Thymus (tissue), 11 donors: ENCODE measurements around the gene CXXC5. TPM values are rescaled to one million over a fixed set of nuclear protein-coding genes. Genes with fewer than 3 reads are reported as not detected.

Experiments used
- DNase-seq, 9 donors: peaks; one replicate each; pipeline ENCODE4 v3.0.0-alpha.2; 2013; ENCODE audit warnings: low spot score in 9 of 9, low read depth in 6 of 9, missing footprints in 1 of 9
- H3K27ac ChIP-seq, 2 donors: one replicate each; pipeline ENCODE4 v1.5.1; 2013; ENCODE audit warnings: control low read depth in 1 of 2, low read depth in 1 of 2, low read length in 1 of 2, mild to moderate bottlenecking in 1 of 2, moderate library complexity in 1 of 2
- H3K27me3 ChIP-seq, 2 donors: one replicate each; pipeline ENCODE4 v1.5.1; 2013; ENCODE audit warnings: low read length in 1 of 2; ENCODE audit not compliant: control insufficient read depth in 2 of 2, insufficient read depth in 1 of 2
- H3K36me3 ChIP-seq, 2 donors: one replicate each; pipeline ENCODE4 v1.5.1; 2013; ENCODE audit warnings: low read length in 1 of 2, mild to moderate bottlenecking in 1 of 2, moderate library complexity in 1 of 2; ENCODE audit not compliant: control insufficient read depth in 2 of 2, insufficient read depth in 2 of 2
- H3K4me1 ChIP-seq, 2 donors: one replicate each; pipeline ENCODE4 v1.5.1; 2013; ENCODE audit warnings: low read length in 2 of 2; ENCODE audit not compliant: control insufficient read depth in 2 of 2, insufficient read depth in 2 of 2
- H3K4me3 ChIP-seq, 2 donors: one replicate each; pipeline ENCODE4 v1.5.1; 2013; ENCODE audit warnings: low read length in 2 of 2, control low read depth in 1 of 2, mild to moderate bottlenecking in 1 of 2
- H3K9me3 ChIP-seq, 2 donors: one replicate each; pipeline ENCODE4 v1.5.1; 2013; ENCODE audit warnings: low read length in 1 of 2, mild to moderate bottlenecking in 1 of 2; ENCODE audit not compliant: control insufficient read depth in 2 of 2, insufficient read depth in 1 of 2
- WGBS: extraction: QIAGEN DNeasy Blood & Tissue Kit; methylation state at CpG from one replicate; pipeline ENCODE4 v1.1.7; 2013; 5-methylcytosine and 5-hydroxymethylcytosine counted together
- polyA plus RNA-seq: library from polyadenylated mRNA; stranded (reverse); fragments of 200-250 nt; gene quantifications from one replicate; pipeline ENCODE4 v1.2.3, GENCODE V29; 2013
- total RNA-seq: library from RNA; stranded (reverse); fragments of 120-200 nt; gene quantifications from one replicate; pipeline ENCODE4 v1.2.4, GENCODE V29; 2013
- donor health status: healthy.

CXXC5 gene
- total and polyA plus RNA-seq, 2 donors, result 47.9 to 73.2 TPM

GRCh38 chr5:139641116-139642080 is 6.8 kb upstream of the CXXC5 start:
- Histone ChIP-seq H3K27me3 (no peaks in the 10 kb centered on the region), H3K36me3 (no peaks in the 10 kb centered on the region), H3K27ac (no peak overlapping the region), H3K4me3 (no peak overlapping the region), H3K9me3 (peaks cover 0 to 4% of the 10 kb centered on the region in 2 donors), H3K4me1 (peaks cover 30 to 81% of the 10 kb centered on the region in 2 donors)
- DNase-seq, result no peak
- 97% methylated on average over 6 of the region's 6 CpGs for WGBS

GRCh38 chr5:139642213-139642612 is 5.9 kb upstream of the CXXC5 start:
- peaks cover 0 to 6% of the 10 kb centered on the region in 2 donors for H3K27me3 ChIP-seq
- no peak overlapping the region for H3K27ac ChIP-seq
- WGBS, result 84% methylated on average over 7 of the region's 7 CpGs
- H3K4me1 ChIP-seq, result peaks cover 29 to 81% of the 10 kb centered on the region in 2 donors
- no peaks in the 10 kb centered on the region for H3K36me3 ChIP-seq
- H3K9me3 ChIP-seq, result peaks cover 0 to 4% of the 10 kb centered on the region in 2 donors
- H3K4me3 ChIP-seq, result no peak overlapping the region
- DNase-seq, result no peak

- 87% methylated on average over 16 of the region's 16 CpGs for WGBS
- DNase-seq, result no peak
- Histone ChIP-seq H3K4me3 (no peak overlapping the region), H3K9me3 (peaks cover 0 to 4% of the 10 kb centered on the region in 2 donors), H3K36me3 (no peaks in the 10 kb centered on the region), H3K4me1 (peaks cover 31 to 80% of the 10 kb centered on the region in 2 donors), H3K27ac (no peak overlapping the region), H3K27me3 (peaks cover 3 to 14% of the 10 kb centered on the region in 2 donors)
Observed at GRCh38 chr5:139642891-139643871, 5.0 kb upstream of the CXXC5 start.

- Histone ChIP-seq H3K9me3 (peaks cover 0 to 2% of the 10 kb centered on the region in 2 donors), H3K36me3 (no peaks in the 10 kb centered on the region), H3K4me3 (no peak overlapping the region), H3K27ac (no peak overlapping the region), H3K4me1 (peaks cover 23 to 71% of the 10 kb centered on the region in 2 donors), H3K27me3 (peaks cover 3 to 14% of the 10 kb centered on the region in 2 donors)
- WGBS, result 97% methylated on average over 5 of the region's 5 CpGs
- DNase-seq, result no peak
Observed at GRCh38 chr5:139644001-139644456, 4.1 kb upstream of the CXXC5 start.

- DNase-seq, result no peak
- no peak overlapping the region for H3K27ac ChIP-seq
- peaks cover 3 to 17% of the 10 kb centered on the region in 2 donors for H3K27me3 ChIP-seq
- H3K36me3 ChIP-seq, result no peaks in the 10 kb centered on the region
- H3K9me3 ChIP-seq, result no peaks in the 10 kb centered on the region
- WGBS, result 97% methylated on average over 3 of the region's 3 CpGs
- peaks cover 21 to 63% of the 10 kb centered on the region in 2 donors for H3K4me1 ChIP-seq
- H3K4me3 ChIP-seq, result no peak overlapping the region
Observed at GRCh38 chr5:139644646-139645429, 3.3 kb upstream of the CXXC5 start.

- H3K27me3 ChIP-seq, result peaks cover 3 to 20% of the 10 kb centered on the region in 2 donors
- WGBS, result 96% methylated on average over 3 of the region's 3 CpGs
- peaks cover 21 to 60% of the 10 kb centered on the region in 2 donors for H3K4me1 ChIP-seq
- DNase-seq, result no peak
- no peak overlapping the region for H3K4me3 ChIP-seq
- H3K27ac ChIP-seq, result no peak overlapping the region
- H3K36me3 ChIP-seq, result no peaks in the 10 kb centered on the region
- no peaks in the 10 kb centered on the region for H3K9me3 ChIP-seq
Observed at GRCh38 chr5:139645430-139645871, 2.7 kb upstream of the CXXC5 start.

GRCh38 chr5:139646111-139646510 is 2.0 kb upstream of the CXXC5 start:
- Histone ChIP-seq H3K27ac (no peak overlapping the region), H3K4me3 (no peak overlapping the region), H3K36me3 (no peaks in the 10 kb centered on the region), H3K4me1 (peaks cover 21 to 67% of the 10 kb centered on the region in 2 donors), H3K27me3 (peaks cover 3 to 23% of the 10 kb centered on the region in 2 donors), H3K9me3 (no peaks in the 10 kb centered on the region)
- DNase-seq, result no peak
- 89% methylated on average over 3 of the region's 3 CpGs for WGBS

- Histone ChIP-seq H3K4me1 (peaks cover 27 to 76% of the 10 kb centered on the region in 2 donors), H3K27me3 (peaks cover 3 to 23% of the 10 kb centered on the region in 2 donors), H3K27ac (peak overlapping the region; percentile 10 to 20), H3K36me3 (no peaks in the 10 kb centered on the region), H3K4me3 (peak overlapping the region; percentile 49 to 87), H3K9me3 (no peaks in the 10 kb centered on the region)
- 7% methylated on average over 25 of the region's 25 CpGs for WGBS
- DNase-seq, result no peak
Observed at GRCh38 chr5:139646912-139647505, 1.1 kb upstream of the CXXC5 start.
